ENCODE results near the gene CARMIL3.
"Not testable (repeated sequence)": the region's sequence is repeated elsewhere in the genome, so short reads cannot be mapped to it uniquely, and the experiment has no call there.

CARMIL3 gene

GRCh38 chr14:24042746-24043145, 9.1 kb upstream of the CARMIL3 start:
- DNase-seq (ENCODE audit: low read depth) = no peak
- TF ChIP-seq CTCF (IDR thresholded peaks at IDR 0.05; ENCODE audit: low read depth, low read length, missing control alignments) = no peak
- no peak overlapping the region for H3K4me3 ChIP-seq (ENCODE audit: low read depth, low read length)

DNA sequence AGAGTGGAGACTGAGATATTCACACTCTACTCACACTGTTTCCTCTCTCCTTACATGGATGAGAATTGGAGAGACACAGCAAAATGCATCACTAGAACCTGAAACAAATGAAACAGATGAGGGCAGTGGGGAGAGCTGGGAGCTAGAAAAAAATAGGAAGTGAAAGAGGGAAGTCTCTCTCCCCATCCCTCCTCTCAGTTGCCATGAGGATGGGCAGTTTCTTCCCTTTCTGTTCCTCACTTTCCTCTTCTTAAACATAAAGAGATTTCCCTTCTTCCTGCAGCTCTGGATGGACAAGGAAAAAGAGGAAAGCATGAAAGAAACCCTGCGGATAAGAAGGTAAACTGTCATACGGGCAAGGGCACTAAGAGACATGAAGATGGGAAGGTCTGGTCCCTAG, 2.8 kb upstream of the CARMIL3 start:
- not testable (repeated sequence) for DNase-seq (ENCODE audit: low read depth); H3K4me3 ChIP-seq (ENCODE audit: low read depth, low read length)

GRCh38 chr14:24050753-24051152, 1.1 kb upstream of the CARMIL3 start:
- not testable (repeated sequence) for DNase-seq (ENCODE audit: low read depth); H3K4me3 ChIP-seq (ENCODE audit: low read depth, low read length)

- DNase-seq (ENCODE audit: low read depth) = no peak
- peak overlapping the region; percentile 63 for H3K4me3 ChIP-seq (ENCODE audit: low read depth, low read length)
Observed at GRCh38 chr14:24051176-24051788, 527 bp upstream of the CARMIL3 start.

DNA sequence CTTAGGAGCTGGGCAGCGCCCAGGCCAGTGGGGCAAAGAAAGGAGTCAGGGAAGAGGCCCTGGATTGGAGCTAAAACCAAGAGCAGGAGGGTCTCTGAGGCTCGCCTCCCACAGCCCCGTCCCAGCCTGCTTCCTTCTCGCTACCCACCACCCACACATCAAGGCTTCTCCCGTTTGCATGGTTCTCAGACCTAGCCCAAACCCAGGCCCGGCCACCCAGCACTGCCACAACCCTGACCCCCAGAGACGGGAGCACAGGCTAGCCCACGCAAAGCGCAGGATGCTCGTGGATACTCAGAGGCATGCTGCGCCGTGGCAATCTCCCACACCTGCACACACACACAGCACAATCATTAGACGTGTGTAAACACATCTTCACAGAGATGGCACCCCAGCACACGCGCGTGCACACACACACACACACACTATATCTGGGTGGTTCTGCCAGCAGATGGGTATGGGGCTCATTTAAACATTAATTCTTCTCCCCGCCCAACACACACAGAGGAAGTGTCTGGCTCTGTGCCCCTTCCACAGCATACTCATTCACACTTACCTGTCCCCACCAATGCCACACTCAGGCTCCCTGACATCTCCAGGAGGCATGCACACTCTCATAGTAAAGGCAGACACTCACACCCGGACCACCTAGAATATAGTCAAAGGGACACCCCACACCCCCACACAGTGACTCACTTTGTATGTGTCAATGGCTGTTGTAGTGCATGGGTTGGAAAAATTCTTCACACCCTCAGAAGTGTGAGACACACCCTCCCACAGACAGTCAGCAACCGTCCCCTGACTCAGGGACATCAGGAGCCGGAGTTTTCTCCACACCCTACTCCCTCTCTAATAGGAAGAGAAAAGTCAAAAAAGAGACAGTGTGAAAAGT, 1.1 kb downstream of the CARMIL3 start:
- DNase-seq (ENCODE audit: low read depth) = no peak
- peak overlapping the region; percentile 63 for H3K4me3 ChIP-seq (ENCODE audit: low read depth, low read length)
- TF ChIP-seq CTCF (IDR thresholded peaks at IDR 0.05; ENCODE audit: low read depth, low read length, missing control alignments) = no peak

More at GRCh38 chr14:24051176-24051788, 527 bp upstream of the CARMIL3 start:
- TF ChIP-seq CTCF (IDR thresholded peaks at IDR 0.05; ENCODE audit: low read depth, low read length, missing control alignments) = no peak

- no peak for TF ChIP-seq CTCF (IDR thresholded peaks at IDR 0.05; ENCODE audit: low read depth, low read length, missing control alignments)
- no peak overlapping the region for H3K4me3 ChIP-seq (ENCODE audit: low read depth, low read length)
- no peak for DNase-seq (ENCODE audit: low read depth)
Observed at GRCh38 chr14:24053548-24054323, 1.9 kb downstream of the CARMIL3 start.

DNA sequence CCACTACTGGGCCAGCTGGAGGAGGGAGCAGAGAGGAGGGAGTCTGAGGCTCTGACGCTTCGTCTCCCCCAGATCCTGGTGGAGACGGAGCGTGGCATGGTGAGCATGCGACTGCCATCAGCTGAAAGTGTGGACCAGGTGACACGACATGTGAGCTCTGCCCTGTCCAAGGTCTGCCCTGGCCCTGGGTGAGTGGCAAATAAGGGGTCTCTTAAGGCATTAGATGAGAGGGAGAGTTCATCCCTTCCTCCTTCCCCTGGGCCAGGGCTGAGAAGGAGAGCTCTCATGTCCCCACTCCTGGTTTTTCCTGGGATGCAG, 2.5 kb downstream of the CARMIL3 start:
- no peak overlapping the region for H3K4me3 ChIP-seq (ENCODE audit: low read depth, low read length)
- no peak for TF ChIP-seq CTCF (IDR thresholded peaks at IDR 0.05; ENCODE audit: low read depth, low read length, missing control alignments)
- DNase-seq (ENCODE audit: low read depth) = no peak

Data from GM12864 (cell line).